CD14-positive monocyte (primary cell): ENCODE results near the gene MMEL1. TPM values are rescaled to one million over a fixed set of nuclear protein-coding genes. Genes with fewer than 3 reads are reported as not detected.
A peak's percentile ranks its signal among the peaks of the same experiment; 100 is the strongest.
"Not testable (repeated sequence)": the region's sequence is repeated elsewhere in the genome, so short reads cannot be mapped to it uniquely, and the experiment has no call there.

Experiments
- DNase-seq, 3 donors: peaks; one replicate each; pipeline ENCODE4 v3.0.0-alpha.2; 2011 to 2022
- H2AFZ ChIP-seq: 2 replicates; pipeline ENCODE4 v1.6.0; 2012; ENCODE audit warnings: mild to moderate bottlenecking, low read depth, low read length, inconsistent platforms; ENCODE audit not compliant: insufficient read depth, poor library complexity, severe bottlenecking
- H3K27ac ChIP-seq, 2 donors: 1 replicate in 1 of 2; 2 replicates in 1 of 2; pipeline ENCODE4 v1.5.1; 2012 to 2013; ENCODE audit warnings: low read length in 2 of 2, control low read depth in 1 of 2, inconsistent platforms in 1 of 2, low read depth in 1 of 2, mild to moderate bottlenecking in 1 of 2
- H3K27me3 ChIP-seq, 2 donors: one replicate each; pipeline versions ENCODE4 v1.6.0 to v1.6.1; 2011 to 2013; ENCODE audit warnings: low read length in 2 of 2; ENCODE audit not compliant: control insufficient read depth in 2 of 2, insufficient read depth in 2 of 2
- H3K36me3 ChIP-seq, 2 donors: replicated peaks in 1 of 2; 1 replicate in 1 of 2; 2 replicates in 1 of 2; pipeline versions ENCODE4 v1.5.1 to v1.6.1; 2012 to 2013; ENCODE audit warnings: low read length in 2 of 2, control low read depth in 1 of 2, inconsistent platforms in 1 of 2, mild to moderate bottlenecking in 1 of 2; ENCODE audit not compliant: insufficient read depth in 2 of 2, control insufficient read depth in 1 of 2
- H3K4me1 ChIP-seq, 2 donors: 1 replicate in 1 of 2; 2 replicates in 1 of 2; pipeline versions ENCODE4 v1.5.1 to v1.6.1; 2012 to 2013; ENCODE audit warnings: low read length in 2 of 2, control low read depth in 1 of 2, inconsistent platforms in 1 of 2, mild to moderate bottlenecking in 1 of 2, moderate library complexity in 1 of 2; ENCODE audit not compliant: insufficient read depth in 2 of 2, control insufficient read depth in 1 of 2
- H3K4me2 ChIP-seq: replicated peaks from 2 replicates; pipeline ENCODE3; 2012; ENCODE audit warnings: low read length, moderate library complexity, mild to moderate bottlenecking; ENCODE audit not compliant: poor library complexity, severe bottlenecking; ENCODE audit errors: extremely low read depth
- H3K4me3 ChIP-seq, 3 experiments: fragments of 200-600 bp in 1 of 3; sonication (generic) in 1 of 3; replicated peaks in 1 of 3; 1 replicate in 2 of 3; 2 replicates in 1 of 3; pipeline ENCODE4 v1.5.1; 2011 to 2013; ENCODE audit warnings: low read length in 3 of 3, mild to moderate bottlenecking in 3 of 3, control low read depth in 2 of 3, low read depth in 2 of 3, inconsistent platforms in 1 of 3, moderate library complexity in 1 of 3
- H3K79me2 ChIP-seq: 2 replicates; pipeline ENCODE4 v1.6.0; 2012; ENCODE audit warnings: mild to moderate bottlenecking, control low read depth, inconsistent platforms, low read length, moderate library complexity; ENCODE audit not compliant: insufficient read depth
- H3K9ac ChIP-seq: 2 replicates; pipeline ENCODE4 v1.6.0; 2017; ENCODE audit warnings: low read length, mild to moderate bottlenecking; ENCODE audit not compliant: insufficient read depth, poor library complexity, severe bottlenecking
- H3K9me3 ChIP-seq, 2 donors: replicated peaks in 1 of 2; 1 replicate in 1 of 2; 2 replicates in 1 of 2; pipeline versions ENCODE4 v1.5.1 to v1.6.1; 2012 to 2013; ENCODE audit warnings: low read length in 2 of 2, control low read depth in 1 of 2; ENCODE audit not compliant: control insufficient read depth in 1 of 2, insufficient read depth in 1 of 2
- H4K20me1 ChIP-seq: 2 replicates; pipeline ENCODE4 v1.6.0; 2012; ENCODE audit warnings: mild to moderate bottlenecking, low read length, control low read depth, moderate library complexity; ENCODE audit not compliant: insufficient read depth
- H3K27ac Mint-ChIP-seq, 7 donors: one replicate each; pipeline ENCODE4 v1.8.0; 2020; ENCODE audit warnings: mild to moderate bottlenecking in 7 of 7, mixed read lengths in 7 of 7, moderate library complexity in 6 of 7, inconsistent platforms in 2 of 7
- H3K27me3 Mint-ChIP-seq, 3 donors: one replicate each; pipeline ENCODE4 v1.8.0; 2021 to 2022; ENCODE audit warnings: low read depth in 3 of 3, mild to moderate bottlenecking in 3 of 3, mixed read lengths in 3 of 3, moderate library complexity in 3 of 3, inconsistent platforms in 1 of 3
- H3K36me3 Mint-ChIP-seq, 2 donors: one replicate each; pipeline ENCODE4 v1.8.0; 2020; ENCODE audit warnings: mixed read lengths in 2 of 2, inconsistent platforms in 1 of 2, mild to moderate bottlenecking in 1 of 2
- H3K4me1 Mint-ChIP-seq: one replicate; pipeline ENCODE4 v1.8.0; 2020; ENCODE audit warnings: mild to moderate bottlenecking, mixed read lengths
- H3K4me3 Mint-ChIP-seq, 2 donors: one replicate each; pipeline ENCODE4 v1.8.0; 2020; ENCODE audit warnings: mild to moderate bottlenecking in 2 of 2, mixed read lengths in 2 of 2, moderate library complexity in 1 of 2
- H3K9me3 Mint-ChIP-seq, 7 donors: one replicate each; pipeline ENCODE4 v1.8.0; 2020 to 2022; ENCODE audit warnings: mixed read lengths in 7 of 7, mild to moderate bottlenecking in 6 of 7, moderate library complexity in 6 of 7, inconsistent platforms in 2 of 7
- WGBS: methylation state at CpG from one replicate; pipeline ENCODE4 v1.1.5; 2013; ENCODE audit warnings: missing lambda C conversion rate; ENCODE audit not compliant: insufficient coverage; 5-methylcytosine and 5-hydroxymethylcytosine counted together
- intact Hi-C, 2 donors: fragments of 100-400 bp; cut with micrococcal nuclease; formaldehyde crosslinking; loops; one replicate each; pipeline versions ENCODE4 v1.15.0 to v1.15.1; 2023
- polyA plus RNA-seq, 3 donors: library from polyadenylated mRNA; depleted of rRNA in 1 of 3; unstranded in 2 of 3; stranded (reverse) in 1 of 3; fragments of 300-500 nt in 2 of 3; fragments of >200 nt in 1 of 3; fragmentation: Illumina TruSeq in 2 of 3; gene quantifications; 1 replicate in 2 of 3; 2 replicates in 1 of 3; pipeline ENCODE4 v1.2.3, GENCODE V29; 2012 to 2021
- TF ChIP-seq, protein P1 (sequence below): fragments of 200-600 bp; IDR thresholded peaks from one replicate; pipeline ENCODE4 v1.8.0; 2022; ENCODE audit warnings: antibody characterized with exemption, mild to moderate bottlenecking

The MMEL1 gene
- polyA plus RNA-seq, 3 donors: 1.1 to 4.4 (median 1.9) TPM

DNA sequence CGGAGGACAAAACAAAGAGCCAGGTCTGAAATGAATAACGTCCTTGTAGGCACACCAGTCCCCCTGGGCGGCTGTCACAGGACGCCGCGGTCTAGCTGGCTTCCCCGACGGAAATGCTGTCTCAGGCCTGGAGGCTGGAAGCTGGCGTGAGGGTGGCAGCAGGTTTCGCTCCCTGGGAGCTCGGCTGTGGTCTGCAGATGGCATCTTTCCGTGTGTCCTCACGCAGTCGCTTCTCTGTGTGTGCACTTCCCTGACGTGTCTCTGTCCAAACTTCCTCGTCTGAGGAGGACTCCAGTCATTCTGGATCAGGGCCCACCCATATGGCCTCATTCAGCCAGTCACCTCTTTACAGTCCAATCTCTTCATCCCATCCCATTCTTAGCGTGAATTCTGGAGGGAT lies 62.5 kb downstream of the MMEL1 start:
- intact Hi-C loops: no loop called here
- TF ChIP-seq, protein P1, sequence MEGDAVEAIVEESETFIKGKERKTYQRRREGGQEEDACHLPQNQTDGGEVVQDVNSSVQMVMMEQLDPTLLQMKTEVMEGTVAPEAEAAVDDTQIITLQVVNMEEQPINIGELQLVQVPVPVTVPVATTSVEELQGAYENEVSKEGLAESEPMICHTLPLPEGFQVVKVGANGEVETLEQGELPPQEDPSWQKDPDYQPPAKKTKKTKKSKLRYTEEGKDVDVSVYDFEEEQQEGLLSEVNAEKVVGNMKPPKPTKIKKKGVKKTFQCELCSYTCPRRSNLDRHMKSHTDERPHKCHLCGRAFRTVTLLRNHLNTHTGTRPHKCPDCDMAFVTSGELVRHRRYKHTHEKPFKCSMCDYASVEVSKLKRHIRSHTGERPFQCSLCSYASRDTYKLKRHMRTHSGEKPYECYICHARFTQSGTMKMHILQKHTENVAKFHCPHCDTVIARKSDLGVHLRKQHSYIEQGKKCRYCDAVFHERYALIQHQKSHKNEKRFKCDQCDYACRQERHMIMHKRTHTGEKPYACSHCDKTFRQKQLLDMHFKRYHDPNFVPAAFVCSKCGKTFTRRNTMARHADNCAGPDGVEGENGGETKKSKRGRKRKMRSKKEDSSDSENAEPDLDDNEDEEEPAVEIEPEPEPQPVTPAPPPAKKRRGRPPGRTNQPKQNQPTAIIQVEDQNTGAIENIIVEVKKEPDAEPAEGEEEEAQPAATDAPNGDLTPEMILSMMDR: no peak
- Histone ChIP-seq H3K4me3 (no peak overlapping the region), H3K4me1 (peaks cover 2 to 6% of the 10 kb centered on the region in 2 donors), H3K9ac (no peak overlapping the region), H3K79me2 (no peaks in the 10 kb centered on the region), H4K20me1 (no peaks in the 10 kb centered on the region), H3K4me2 (no peak overlapping the region), H3K9me3 (peaks cover 10 to 14% of the 10 kb centered on the region in 2 donors), H3K27ac (no peak overlapping the region), H3K36me3 (no peaks in the 10 kb centered on the region), H2AFZ (no peak overlapping the region), H3K27me3 (no peaks in the 10 kb centered on the region)
- peak overlapping the region; percentile 24 to 47 for H3K4me3 Mint-ChIP-seq
- peak overlapping the region in 2 of 7 donors; percentile 18 to 71 for H3K27ac Mint-ChIP-seq
- WGBS: 71% methylated on average over 16 of the region's 17 CpGs
- peaks cover 10% of the 10 kb centered on the region for H3K4me1 Mint-ChIP-seq
- peaks cover 3% of the 10 kb centered on the region in 2 donors for H3K36me3 Mint-ChIP-seq
- DNase-seq: peak in 2 of 3 donors; percentile 36 to 70
- H3K27me3 Mint-ChIP-seq: peaks cover 0 to 26% (median 8%) of the 10 kb centered on the region in 3 donors
- H3K9me3 Mint-ChIP-seq: peaks cover 7 to 16% (median 12%) of the 10 kb centered on the region in 7 donors

DNA sequence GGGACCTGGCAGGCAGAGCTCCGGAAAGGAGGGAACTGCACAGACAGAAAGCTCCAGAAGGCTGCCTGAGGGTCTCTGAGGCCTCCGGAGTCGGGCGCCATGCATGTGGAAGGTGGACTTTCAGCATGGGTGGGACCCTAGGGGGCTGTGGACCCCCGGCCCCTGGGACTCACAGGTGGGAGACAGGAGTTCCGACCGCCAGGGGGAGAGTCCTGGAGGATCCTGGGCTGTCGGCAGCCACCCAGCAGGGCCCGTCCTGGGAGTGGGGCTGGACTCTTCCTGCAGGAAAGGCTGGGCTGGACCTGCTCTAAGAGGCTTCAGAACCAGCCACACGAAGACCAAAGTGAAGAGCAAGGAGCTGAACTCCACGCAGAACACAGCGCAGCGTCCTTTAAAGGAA lies 63.1 kb downstream of the MMEL1 start:
- H3K4me3 ChIP-seq, H3K79me2 ChIP-seq, intact Hi-C loops, H3K27ac ChIP-seq, H3K4me1 ChIP-seq, DNase-seq, H3K4me1 Mint-ChIP-seq, H3K36me3 ChIP-seq, H4K20me1 ChIP-seq, H3K4me2 ChIP-seq, H3K27me3 ChIP-seq, H2AFZ ChIP-seq, H3K36me3 Mint-ChIP-seq, H3K27ac Mint-ChIP-seq, H3K9ac ChIP-seq: not testable (repeated sequence)
- 90% methylated on average over 10 of the region's 13 CpGs for WGBS
- H3K9me3 ChIP-seq: peaks cover 10 to 14% of the 10 kb centered on the region in 2 donors
- peak overlapping the region in 1 of 2 donors; percentile 47 for H3K4me3 Mint-ChIP-seq
- peaks cover 7 to 16% (median 12%) of the 10 kb centered on the region in 7 donors for H3K9me3 Mint-ChIP-seq
- H3K27me3 Mint-ChIP-seq: peaks cover 2 to 30% (median 8%) of the 10 kb centered on the region in 3 donors
